GM18511 (cell line): ENCODE measurements around the gene MOV10L1.

Experiments used
- ATAC-seq: cut with Tn5 transposase; IDR thresholded peaks from one replicate; pipeline ENCODE4 v1.9.1; 2021; ENCODE audit warnings: mild to moderate bottlenecking, moderate library complexity; ENCODE audit not compliant: unreplicated experiment

The MOV10L1 gene

DNA sequence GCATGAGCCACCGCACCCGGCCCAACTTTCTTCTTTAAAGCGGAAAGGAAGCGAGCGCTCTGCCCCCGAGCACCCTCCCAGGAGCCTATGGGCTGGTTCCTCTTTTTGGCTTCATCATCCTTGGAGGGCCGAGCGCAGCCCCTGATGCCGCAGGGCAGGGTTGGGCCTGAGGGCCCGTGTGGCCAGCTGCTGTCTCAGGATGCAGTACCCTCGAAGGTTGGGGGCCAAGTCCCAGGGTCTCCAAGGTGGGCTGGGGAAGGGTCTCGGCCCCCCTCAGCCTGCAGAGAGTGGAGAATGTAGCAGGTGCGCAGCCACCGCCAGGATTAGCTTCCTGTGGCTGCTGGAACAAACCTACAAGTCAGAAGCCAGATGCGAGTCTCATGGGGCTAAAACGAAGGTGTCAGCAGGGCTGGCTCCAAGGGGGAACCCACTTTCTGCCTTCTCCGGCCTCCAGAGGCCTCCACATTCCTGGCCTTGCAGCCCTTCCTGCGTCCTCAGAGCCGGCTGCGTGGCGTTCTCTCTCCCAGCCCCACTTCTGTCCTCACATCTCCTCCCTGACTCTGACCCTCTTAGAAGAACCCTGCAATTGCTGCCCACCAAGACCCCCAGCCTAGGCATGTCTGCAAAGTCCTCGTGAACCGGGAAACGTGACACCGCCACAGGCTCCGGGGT is 83.6 kb downstream of the MOV10L1 start:
- no peak for ATAC-seq

DNA sequence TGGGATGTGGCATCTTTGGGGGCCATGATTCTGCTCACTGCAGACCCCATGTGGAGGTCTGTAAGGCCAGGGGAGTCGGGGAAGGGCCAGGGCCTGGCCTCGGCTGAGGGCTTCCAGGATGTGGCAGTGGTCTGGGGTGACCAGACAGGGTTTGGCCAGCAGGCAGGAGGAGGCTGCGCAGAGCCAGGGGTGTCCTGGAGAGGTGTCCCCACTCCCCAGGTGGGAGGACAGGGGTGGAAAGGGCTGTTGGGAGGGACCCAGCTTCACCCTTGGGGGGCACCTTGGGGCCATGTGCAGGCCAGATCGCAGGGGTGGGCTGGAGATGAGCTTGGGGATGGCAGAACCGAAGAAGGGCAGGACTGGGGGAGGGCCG is 84.2 kb downstream of the MOV10L1 start:
- ATAC-seq = no peak

DNA sequence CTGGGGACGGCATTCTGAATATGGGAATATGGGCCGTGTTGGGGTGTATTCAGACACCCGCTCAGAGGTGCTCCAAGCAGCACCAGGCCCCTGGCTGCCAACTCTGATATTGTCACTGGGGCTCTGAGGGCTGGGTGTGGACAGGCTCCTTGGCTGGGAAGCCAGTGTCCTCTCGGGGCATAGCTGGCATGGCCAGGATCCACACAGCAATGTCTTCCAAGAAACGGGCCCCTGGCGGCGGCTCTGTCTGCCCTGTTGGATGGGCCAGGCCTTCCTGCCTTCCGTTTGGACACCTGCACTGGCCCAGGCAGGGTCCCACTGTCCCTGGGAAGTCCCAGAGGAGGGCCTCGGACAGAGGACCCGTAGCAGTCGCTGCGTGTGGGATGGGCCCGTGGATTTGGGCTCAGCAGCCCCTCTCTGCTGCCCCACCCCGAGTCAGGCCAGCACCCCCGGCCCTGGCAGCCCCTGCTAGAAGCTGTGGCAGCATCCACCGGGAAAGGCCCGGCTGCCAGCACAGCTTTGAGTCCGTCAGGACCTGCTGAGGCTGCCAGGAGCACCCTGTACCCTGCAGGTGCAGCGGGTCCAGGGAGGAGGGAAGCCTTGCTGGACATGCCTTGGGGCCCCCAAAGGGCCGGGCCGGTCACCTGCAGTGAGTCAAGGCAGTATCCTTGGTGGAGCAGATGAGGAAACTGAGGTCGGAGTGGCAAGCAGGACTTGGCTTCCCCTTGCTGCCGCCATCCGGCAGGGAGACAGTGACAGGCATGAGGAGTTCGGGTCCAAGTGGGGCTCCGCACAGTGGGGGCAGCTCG is 84.8 kb downstream of the MOV10L1 start:
- no peak for ATAC-seq

DNA sequence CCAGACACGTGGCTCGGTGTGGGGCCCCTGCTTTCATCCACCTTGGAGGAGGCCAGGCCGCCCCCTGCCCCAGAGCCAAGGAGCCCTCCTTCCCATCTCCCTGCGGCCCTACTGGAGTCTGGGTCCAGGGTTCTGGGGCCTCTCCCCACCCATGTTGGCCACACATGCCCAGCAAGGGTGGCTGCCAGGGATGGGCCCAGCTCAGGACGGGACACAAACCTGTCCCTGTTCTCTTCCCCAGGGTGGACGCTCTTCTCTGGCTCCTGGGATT is 85.3 kb downstream of the MOV10L1 start:
- no peak for ATAC-seq

DNA sequence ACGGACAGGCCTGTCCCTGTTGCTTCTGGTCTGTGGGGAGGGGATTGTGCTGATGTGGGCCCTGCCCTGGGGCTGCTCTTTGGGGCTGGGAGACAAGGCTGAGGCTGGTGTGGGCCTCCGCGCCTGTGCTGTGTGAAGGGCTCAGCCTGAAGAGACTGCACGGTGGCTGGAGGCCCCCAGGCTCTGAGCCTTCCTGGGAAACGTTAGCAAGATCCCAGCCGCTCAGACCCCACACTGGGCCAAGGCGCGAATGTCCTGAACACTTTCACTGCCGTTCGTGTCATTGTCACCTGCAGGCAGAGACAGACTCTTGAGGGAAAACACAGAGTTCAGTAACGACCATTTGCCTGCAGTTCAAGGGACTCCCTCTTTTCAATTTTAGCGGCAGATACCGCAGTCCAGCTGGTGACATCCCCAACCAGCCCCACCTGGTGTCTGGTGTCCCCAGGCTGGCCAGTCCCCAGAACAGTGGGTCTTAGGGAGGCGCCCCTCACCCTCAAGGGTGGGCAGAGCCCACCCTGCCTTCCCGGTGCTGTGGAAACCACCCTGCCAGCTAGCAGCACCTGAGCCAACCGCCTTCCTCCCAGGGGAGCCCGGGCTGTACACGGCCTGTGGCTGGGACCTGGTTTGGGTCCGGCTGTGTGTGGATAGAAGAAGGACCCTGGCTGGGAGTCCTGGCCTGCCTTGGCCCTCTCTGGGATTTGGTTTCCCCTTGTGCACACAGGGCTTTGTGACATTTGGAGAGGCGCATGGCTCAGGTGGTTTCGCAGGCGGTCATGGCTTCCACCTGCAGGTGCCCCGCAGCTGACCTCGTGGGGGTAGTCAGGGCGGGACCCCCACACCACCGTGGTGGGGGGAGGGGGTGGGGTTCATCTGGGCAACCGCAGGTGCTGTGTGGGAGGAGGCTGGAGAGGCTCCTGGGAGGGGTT is 86.4 kb downstream of the MOV10L1 start:
- ATAC-seq = no peak

DNA sequence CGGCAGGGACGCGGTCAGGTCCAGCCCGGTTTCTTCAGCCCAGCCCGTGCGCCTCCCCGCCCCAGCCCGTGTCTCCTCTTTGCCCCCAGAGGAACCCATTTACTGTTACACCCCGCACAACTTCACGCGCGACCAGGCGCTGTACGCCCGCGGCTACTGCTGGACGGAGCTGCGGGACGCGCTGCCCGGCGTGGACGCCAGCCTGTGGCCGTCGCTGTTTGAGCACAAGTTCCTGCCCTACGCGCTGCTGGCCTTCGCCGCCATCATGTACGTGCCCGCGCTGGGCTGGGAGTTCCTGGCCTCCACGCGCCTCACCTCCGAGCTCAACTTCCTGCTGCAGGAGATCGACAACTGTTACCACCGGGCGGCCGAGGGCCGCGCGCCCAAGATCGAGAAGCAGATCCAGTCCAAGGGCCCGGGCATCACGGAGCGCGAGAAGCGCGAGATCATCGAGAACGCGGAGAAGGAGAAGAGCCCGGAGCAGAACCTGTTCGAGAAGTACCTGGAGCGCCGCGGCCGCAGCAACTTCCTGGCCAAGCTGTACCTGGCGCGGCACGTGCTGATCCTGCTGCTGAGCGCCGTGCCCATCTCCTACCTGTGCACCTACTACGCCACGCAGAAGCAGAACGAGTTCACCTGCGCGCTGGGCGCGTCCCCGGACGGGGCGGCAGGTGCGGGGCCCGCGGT is 87.2 kb downstream of the MOV10L1 start:
- no peak for ATAC-seq

DNA sequence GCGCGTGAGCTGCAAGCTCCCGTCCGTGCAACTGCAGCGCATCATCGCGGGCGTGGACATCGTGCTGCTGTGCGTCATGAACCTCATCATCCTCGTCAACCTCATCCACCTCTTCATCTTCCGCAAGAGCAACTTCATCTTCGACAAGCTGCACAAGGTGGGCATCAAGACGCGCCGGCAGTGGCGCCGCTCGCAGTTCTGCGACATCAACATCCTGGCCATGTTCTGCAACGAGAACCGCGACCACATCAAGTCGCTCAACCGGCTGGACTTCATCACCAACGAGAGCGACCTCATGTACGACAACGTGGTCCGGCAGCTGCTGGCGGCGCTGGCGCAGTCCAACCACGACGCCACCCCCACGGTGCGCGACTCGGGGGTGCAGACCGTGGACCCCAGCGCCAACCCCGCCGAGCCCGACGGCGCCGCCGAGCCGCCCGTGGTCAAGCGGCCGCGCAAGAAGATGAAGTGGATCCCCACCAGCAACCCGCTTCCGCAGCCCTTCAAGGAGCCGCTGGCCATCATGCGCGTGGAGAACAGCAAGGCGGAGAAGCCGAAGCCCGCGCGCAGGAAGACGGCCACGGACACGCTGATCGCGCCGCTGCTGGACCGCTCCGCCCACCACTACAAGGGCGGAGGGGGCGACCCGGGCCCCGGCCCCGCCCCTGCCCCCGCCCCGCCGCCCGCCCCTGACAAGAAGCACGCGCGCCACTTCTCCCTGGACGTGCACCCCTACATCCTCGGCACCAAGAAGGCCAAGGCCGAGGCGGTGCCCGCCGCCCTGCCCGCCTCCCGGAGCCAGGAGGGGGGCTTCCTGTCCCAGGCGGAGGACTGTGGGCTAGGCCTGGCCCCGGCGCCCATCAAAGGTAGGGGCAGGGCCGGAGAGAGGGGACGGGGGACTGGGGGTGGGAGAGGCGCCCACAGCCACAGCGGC is 88.0 kb downstream of the MOV10L1 start:
- no peak for ATAC-seq

DNA sequence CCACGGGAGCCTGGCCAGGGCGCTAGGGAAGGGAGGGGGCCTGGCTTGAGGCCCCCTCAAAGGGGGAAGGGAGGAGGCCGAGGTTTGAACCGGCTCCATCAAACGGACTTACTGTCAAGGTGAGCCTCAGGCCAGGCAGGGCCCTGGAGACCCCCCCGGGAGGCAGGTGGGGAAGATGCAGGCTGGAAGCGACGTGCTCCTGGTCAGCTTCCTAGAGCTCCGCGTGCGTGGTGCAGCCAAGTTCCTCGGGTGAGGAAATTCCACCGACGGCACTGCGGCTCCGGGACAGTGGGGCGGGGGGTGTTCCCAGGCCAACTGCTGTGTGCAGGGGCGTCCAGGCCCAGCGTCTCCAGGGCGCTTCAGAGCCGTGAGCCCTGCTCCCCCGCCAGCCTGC is 88.7 kb downstream of the MOV10L1 start:
- ATAC-seq = no peak

DNA sequence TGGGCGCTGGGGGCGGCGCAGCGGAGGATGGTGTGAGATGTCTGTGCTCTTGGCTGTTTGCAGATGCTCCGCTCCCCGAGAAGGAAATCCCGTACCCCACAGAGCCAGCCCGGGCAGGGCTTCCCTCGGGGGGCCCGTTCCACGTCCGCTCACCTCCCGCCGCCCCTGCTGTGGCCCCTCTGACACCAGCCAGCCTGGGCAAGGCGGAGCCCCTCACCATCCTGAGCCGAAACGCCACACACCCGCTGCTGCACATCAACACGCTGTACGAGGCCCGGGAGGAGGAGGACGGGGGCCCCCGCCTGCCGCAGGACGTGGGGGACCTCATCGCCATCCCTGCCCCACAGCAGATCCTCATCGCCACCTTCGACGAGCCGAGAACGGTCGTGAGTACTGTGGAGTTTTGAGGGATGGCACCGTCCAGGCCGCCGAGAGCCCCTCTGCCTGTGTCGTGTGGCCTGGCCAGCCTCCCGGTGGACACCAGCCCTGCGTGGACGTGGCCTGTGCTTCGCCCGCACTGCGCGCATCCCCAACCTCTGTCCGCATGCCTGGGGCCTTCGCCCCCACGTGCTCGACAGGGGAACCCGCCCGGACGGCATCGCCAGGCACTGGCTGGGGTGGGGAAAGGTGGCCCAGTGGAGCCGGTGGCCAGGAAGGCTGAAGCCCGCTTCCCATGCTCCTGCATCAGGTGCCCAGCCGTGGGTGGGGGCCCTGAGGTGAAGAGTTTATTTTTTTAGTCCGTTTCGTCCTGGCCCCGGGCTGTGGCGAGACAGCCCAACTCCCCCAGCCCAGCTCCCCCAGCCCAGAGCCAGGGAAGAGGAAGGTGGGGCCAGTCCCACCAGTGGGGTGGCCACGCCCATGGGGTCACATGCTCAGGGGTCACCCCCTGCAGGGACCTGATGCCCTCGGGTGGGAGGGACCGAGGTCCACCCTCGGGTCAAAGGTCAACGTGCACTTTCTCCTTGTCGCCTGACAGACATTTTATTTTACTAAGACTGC is 89.4 kb downstream of the MOV10L1 start:
- no peak for ATAC-seq

DNA sequence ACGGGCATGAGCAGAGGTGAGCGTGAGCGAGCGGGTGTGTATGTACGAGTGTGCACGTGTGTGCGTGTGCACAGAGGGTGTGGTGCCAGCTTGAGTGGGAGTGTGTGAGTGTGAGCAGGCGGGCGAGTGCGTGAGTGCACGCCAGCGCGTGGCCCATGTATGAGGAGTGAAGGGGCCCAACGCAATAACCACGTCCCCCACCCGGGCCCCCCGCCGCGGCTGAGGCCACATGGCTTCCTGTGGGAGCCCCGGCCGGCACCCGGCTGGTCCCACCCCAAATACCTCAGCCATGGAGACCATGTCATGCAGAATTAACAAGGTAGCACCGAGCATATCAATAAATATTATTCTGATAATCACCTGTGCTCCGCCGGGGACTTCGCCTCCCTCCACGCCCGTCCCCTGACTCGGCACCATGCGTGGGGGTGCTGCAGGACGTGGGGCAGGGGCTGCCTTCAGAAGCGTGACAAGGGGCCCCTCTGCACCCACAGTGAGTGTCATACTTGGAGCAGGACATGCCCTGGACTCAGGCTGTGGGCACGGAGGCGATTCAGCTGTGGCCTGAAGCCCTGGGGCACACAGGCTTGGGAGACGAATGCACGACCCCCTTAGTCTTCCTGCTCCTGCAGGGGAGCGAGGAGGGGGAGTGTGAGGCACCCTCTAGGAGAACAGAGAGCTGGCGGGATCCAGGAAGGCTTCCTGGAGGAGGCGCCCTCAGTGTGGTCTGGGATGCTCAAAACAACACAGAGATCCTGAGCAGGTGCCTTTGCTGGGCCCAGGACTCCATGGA is 90.3 kb downstream of the MOV10L1 start:
- no peak for ATAC-seq

DNA sequence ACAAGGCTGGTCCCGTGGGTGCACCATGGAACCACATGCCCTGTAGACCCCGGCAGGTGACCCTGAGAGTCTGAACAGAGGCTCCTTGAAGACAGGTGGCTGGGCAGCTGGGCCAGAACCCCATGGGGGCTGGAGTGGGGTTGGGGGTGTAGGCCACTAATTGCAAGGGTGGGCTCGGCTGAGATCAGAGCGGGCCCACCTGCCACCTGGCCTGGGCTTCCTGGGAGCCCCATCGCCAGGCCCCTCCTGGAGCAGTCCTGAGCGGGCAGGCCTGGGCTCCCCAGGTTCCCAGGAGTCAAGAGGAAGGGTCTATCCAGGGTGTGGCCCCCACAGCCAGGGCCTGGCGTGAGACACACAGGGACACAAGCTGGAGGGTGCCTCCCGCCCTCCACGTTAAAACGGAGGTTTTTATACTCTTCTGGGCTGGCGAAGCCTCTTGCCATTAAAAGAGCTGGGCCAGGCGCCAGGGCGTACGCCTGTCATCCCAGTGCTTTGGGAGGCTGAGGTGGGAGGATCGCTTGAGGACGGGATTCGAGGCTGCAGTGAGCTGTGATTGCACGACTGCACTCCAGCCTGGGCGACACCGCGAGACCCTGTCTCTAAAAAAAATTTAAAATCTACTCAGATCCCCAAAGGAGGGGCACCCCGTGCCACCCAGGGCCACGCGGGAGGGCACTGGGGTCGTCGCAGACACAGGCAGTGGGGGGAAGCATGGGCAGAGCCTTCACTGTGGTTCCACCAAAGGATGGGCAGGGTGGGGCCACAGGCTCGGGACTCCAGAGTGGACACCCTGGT is 91.1 kb downstream of the MOV10L1 start:
- ATAC-seq = no peak

DNA sequence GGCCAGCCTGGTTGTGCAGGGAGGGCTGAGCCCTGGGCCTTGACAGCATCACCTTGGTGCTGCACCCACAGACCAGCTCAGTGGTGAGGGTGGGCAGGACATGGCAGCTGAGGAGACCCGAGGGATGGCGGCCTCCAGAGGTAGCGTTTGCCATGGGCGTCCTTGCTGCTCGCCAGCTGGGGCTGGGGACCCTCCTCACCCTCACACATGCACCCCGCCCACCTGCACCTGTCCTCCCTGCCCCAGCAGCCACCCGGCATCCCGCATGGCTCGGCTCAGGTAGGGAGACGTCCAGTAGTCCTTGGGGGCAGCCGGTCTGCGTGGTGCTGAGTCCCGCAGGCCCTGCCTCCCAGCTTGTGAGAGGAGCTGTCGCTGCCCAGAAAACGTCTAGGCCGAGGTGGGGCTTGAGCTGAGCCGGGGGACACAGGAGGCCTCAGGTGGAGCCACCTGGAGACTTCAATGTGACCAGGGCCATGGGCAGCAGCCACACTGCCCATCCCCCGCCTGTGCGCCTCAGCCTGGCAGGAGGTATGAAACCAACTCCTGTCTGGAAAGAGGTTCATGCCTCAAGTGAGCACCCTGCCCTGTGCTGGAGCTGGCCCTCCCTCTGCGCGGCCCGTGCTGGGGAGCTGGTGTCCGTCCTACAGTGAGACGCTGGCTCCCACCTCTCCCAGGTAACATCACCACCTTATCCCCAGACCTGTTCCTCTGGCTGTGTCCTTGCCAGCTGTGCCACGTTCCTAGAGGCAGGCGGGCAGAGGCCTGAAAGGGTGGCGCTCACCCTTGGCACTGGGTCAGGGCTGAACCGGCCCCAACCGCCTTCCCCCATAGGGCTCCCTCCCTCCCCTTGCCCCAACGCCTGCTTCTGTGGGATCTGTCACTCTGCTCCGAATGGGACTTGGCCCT is 92.6 kb downstream of the MOV10L1 start:
- ATAC-seq = no peak

DNA sequence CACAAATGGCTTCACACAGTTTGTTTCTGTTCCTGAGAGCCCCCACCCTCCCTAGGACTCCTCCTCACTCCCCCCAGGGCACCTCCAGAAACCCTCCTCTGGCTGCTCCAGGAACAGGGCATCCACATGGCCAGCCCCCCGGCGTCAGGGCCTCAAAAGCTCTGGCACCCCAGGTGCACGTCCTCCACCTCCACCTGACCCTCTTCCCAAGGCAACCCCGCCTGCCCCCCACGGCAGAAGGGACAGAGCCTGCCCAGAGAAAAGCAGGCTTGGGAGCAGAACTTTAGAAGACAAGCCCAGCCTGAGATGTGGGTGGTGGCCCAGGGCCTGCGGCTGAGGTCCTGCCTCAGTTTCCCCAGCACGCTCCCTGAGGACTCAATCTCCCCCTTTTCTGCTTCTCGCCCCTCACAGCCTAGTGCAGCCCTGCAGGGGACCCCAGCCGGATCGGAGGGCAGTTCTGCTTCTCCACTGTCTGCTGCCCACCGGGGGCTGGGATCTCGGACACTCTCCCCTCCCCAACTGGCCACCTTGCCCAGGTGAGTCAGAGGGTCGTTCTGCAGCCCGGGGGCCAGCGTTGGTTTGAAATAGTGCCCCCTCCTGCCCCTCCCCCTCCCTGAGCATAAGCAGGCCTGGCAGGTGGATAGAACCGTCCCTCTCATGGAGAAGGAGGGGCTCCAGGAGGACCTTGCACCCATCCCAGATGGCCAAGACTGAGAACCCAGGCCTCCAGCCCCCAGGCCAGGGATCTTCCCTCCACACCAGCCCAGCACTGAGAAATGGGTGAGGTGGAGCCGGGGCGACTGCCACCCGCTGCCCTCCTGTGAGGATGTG is 93.5 kb downstream of the MOV10L1 start:
- no peak for ATAC-seq

DNA sequence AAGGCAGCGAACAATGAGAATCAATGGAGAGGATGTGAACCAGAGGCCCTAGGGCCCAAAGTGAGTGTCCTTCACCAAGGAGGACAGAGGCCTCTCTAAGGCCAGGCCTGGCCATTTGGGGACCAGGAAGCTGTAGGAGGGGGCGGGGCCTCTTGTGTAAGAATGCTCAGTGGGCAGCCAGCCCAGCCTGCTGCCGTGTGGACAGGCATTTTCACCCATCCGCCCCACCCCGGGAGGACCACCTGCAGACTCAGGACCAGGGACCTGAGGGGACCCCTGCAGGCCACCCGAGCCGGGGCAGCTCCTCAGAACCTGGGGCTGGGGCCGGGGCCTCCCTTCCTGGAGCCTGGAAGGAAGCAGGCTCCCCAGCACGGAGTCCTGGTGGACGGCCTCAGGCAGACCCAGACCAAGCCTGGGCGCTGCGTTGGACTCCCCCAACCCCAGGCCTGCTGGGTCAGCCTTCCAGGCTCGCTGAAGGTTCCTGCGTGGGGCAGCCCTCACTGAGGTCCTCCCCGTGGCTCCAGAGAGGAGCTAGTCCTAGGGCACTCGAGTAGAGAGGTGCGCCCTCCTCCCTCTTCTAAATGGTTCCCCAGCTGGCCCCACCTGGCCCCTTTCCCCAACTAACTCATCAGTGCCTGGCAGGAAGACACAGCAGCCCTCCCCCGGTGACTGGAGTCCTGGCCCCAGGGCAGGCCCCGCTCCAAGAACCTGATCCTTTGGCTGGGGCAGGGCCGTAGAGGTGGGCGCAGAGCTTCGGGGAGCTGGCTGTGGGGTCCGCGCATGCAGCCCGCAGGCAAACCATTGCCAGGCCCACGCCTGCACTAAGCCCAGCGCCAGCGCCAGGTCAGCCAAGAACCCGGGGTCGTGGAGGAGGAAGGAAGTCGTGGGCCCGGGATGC is 94.4 kb downstream of the MOV10L1 start:
- no peak for ATAC-seq
